NCI-H1417 (cell line): ENCODE results near the gene ETHE1.

Experiments used
- DNase-seq, 3 experiments: peaks; one replicate each; lab custom pipeline; 2025; lab: John Stamatoyannopoulos, UW

ETHE1 gene

DNA sequence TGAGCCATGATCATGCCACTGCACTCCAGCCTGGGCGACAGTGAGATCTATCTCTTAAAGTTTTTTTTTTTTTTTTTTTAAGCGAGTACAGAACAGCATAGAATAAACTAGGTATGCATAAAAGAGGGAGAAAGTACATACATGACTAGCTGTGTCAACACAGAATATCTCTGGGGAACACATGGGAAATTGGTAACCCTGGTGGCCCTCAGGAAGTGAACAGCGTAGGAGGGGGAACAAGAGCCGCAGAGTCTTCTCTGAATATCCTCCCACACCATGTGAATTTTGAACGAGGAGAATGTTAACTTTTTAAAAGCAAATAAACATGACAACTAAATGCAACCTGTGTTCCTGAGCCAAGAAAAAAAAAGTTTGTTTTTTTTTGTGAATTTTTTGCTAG lies 37.7 kb downstream of the ETHE1 start:
- no peak for DNase-seq

- no peak for DNase-seq
These were observed 38.8 kb downstream of the ETHE1 start for GRCh38 chr19:43488179-43488578.

- DNase-seq: no peak
These were observed 40.6 kb downstream of the ETHE1 start for GRCh38 chr19:43486412-43486811.

DNA sequence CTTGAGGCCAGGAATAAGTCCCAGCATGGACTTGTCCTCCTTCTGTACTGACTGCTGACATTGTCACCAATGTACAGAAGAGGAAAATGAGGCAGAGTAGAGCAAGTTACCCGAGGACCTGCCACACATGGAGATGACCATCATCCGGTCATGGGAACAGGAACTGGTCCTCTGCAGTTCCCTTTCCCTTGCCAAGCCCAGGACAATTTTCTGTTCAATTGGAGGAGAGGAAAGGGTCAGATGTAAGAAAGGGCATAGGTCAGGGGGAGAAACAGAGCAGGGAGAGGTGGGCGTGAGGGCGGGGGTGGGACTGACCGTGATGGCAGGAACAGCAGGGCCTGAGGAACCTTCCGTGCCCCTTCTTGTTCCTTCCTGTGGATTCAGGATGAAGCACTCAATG lies 41.0 kb downstream of the ETHE1 start:
- no peak for DNase-seq

DNA sequence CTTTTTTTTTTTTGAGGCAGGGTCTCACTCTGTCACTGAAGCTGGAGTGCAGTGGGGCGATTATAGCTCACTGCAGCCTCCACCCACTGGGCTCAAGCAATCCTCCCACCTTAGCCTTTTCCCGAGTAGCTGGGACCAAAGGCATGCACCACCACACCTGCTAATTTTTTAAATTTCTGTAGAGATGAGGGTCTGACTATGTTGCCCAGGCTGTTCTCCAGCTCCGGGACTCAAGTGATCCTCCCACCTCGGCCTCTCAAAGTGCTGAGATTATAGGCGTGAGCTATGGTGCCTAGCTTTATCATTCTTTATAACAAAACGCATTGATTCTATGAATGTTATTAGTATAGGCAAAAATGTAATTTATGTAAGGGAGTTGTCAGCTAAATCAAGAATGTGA lies 43.7 kb downstream of the ETHE1 start:
- DNase-seq: no peak

GRCh38 chr19:43482193-43482592 lies 44.8 kb downstream of the ETHE1 start:
- no peak for DNase-seq

DNA sequence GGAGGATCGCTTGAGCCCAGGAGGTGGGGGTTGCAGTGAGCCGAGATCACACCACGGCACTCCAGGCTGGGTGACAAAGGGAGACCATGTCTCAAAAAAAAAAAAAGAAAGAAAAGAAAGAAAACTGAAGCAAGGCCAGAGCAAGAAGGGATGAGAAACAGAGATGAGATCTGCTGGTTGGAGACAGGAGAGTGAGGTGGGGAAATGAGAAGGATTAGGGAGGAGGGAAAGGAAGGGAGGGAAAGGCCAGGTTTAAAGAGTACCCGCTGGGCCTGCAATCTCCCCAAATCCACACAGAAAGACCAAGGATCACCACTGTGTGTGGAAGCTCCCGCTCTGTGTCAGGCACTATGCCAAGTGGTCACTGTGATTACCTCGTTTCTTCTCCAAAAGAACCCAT lies 45.3 kb downstream of the ETHE1 start:
- no peak for DNase-seq

GRCh38 chr19:43480574-43480973 lies 46.4 kb downstream of the ETHE1 start:
- no peak for DNase-seq

GRCh38 chr19:43479961-43480561 lies 46.9 kb downstream of the ETHE1 start:
- no peak for DNase-seq

DNA sequence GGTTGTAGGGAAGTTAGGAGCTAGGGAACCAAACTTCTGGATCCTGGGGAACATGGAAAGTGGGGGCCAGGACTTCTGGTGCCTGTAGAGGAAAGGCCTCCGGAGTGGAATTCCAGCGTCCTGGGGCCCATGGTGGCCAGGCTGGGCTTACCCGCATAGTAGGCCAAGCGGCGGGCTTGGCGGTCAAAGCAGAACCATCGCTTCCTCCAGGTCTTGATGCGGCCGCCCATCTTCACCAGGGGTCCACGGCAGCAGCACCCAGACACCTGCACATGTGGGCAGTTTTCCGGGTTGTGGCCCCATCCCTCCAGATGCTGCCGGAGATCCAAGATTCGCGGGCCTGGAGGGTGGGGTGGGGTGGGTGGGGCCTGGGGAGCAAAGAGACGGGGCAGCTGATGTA lies 47.8 kb downstream of the ETHE1 start:
- no peak for DNase-seq

GRCh38 chr19:43478323-43478722 lies 48.7 kb downstream of the ETHE1 start:
- DNase-seq: no peak

- no peak for DNase-seq
These were observed 50.4 kb downstream of the ETHE1 start for GRCh38 chr19:43476606-43477005.

GRCh38 chr19:43474986-43475705 lies 51.9 kb downstream of the ETHE1 start:
- peak in 1 of 3 experiments; percentile 67 for DNase-seq

DNA sequence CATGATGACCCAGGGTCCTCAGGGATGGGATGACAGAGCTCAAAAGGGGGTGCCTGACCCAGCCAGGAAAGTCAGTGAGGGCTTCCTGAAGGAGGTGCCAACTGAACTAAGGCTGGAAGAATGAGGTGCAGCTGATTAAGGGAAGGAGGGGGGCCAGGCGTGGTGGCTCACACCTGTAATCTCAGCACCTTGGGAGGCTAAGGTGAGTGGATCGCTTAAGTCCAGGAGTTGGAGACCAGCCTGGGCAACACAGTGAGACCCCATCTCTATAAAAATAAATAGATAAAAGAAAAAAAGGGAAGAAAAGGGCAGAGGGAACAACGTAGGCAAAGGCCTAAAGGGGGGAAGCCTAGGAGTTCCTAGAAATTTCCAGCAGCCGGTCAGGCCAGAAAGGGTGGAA lies 52.5 kb downstream of the ETHE1 start:
- DNase-seq: no peak

- DNase-seq: no peak
These were observed 55.9 kb downstream of the ETHE1 start for GRCh38 chr19:43471091-43471490.

DNA sequence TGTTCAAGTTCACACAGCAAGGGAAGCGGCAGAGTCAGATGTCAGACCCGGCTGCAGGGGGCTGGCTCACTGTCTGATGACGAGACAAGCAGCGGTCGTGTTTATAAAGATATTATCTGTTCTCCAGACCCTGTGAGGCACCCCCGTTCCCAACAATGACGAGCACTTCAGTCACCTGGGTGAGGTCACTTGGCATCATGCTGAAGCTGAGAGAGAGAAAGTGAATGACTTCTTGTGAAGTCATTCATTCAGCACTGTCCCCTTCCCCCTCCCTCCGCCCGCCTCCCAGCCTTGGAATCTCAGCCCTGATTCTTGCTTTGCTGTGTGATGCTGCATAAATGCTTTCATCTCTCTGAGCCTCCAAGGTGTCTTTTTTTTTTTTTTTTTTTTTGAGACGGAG lies 56.7 kb downstream of the ETHE1 start:
- no peak for DNase-seq

GRCh38 chr19:43469160-43469480 lies 57.9 kb downstream of the ETHE1 start:
- DNase-seq: no peak

DNA sequence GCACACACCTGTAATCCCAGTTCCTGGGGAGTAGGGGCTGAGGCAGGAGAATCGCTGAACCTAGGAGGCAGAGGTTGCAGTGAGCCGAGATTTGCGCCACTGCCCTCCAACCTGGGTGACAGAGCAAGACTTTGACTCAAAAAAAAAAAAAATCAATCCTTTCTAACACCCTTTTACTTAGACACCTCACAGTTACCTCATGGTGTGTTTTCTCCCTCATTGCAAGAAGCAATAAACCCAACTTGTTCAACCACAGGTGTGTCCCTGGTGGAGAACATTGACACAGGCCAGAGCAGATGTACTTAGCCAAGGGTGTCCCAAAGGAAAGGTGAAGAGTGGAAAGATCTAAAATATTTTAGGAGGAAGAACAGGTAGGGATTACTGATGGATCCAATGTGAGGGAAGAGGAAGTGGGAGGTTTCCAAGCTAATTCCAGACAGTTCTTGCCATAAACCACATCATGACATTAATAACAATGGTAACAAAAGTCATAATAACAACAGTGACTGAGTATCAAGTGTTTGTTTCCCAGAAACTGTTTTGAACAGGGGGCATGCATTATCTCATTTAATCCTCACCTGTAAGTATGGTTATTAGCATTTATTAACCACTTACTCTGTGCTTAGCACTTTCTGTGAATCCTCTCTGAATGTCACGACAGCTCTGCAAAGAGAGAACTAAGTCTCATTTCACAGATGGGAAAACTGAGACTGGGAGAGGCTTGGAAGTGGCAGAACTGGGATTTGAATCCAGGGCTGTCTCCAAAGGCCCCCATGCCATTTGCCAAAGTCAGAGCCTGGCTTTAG lies 58.4 kb downstream of the ETHE1 start:
- no peak for DNase-seq

DNA sequence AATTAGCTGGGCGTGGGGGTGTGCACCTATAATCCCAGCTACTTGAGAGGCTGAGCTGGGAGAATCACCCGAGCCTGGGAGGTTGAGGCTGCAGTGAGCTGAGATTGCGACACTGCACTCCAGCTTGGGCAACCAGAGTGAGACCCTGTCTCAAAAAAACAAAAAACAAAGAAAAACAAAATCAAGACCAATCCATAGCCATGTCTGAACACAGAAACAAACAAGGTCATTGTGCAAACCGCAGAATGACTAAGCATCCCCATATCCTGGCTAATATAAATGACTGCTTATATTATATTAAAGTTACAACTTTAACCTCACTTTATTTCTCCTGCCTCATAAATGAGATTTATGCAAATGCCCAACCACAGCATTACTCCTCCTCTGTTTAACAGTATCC lies 59.3 kb downstream of the ETHE1 start:
- DNase-seq: no peak

GRCh38 chr19:43467276-43467675 lies 59.7 kb downstream of the ETHE1 start:
- DNase-seq: no peak

DNA sequence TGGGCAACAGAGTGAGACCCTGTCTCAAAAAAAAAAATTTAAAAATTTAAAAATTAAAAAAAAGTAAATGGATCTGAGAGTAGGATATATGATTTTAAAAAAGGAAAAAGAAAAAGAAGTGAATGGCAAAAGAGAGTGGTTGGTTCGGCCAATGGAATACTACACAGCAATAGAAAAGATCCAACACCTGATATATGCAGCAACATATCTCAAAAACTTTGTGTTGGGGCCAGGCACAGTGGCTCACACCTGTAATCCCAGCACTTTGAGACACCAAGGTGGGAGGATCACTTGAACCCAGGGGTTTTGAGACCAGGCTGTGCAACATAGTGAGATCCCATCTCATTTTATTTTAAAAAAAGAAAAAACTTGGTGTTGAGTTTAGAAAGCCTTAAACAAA lies 60.2 kb downstream of the ETHE1 start:
- no peak for DNase-seq

DNA sequence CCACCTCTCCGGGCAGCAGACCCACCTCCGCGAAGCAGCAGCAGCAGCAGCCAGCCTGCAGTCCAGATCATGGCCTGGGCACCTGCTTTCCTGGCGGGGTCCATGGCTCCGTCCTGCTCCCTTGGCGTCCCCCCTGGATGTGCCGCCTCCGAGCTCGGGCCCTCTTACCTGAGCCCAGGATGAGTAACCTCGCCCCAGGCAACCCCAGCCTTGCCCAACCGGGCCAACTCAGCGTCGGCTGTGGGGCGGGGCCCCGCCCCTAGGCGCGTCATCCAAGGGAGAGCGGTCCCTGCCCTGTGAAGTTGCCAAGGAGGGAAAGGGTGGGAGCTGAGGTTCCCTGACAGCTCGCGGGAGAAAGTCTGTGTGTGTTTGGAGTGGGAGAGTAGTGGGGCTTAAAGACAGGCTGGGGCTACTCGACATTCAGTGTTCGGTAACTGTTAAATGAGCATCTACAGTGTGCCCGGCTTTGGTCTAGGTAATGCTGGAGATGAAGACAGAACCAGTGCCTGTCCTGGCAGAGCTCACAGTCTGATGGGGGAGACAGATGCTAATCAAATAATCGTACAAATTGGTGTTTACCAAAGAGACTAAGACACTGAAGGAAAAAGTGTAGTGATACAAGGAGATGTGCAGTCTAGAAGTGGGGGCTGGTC lies 61.4 kb downstream of the ETHE1 start, which contains the start of gene LYPD3:
Gene LYPD3, minus strand, starts transcription at position 141 of the 653 bp plus-strand sequence. Its CDS starts 37 bp downstream, at position 104.
- no peak for DNase-seq
